Glutamatergic neuron (in vitro differentiated cells): ENCODE measurements around the gene ARMC5. TPM values are rescaled to one million over a fixed set of nuclear protein-coding genes. Genes with fewer than 3 reads are reported as not detected.

ENCODE experiments used
- DNase-seq: peaks from one replicate; pipeline ENCODE4 v3.0.0; 2022
- H3K27ac Mint-ChIP-seq: one replicate; pipeline ENCODE4 v1.8.0; 2020; ENCODE audit warnings: mild to moderate bottlenecking, mixed read lengths, inconsistent platforms; ENCODE audit not compliant: unreplicated experiment
- H3K27me3 Mint-ChIP-seq: one replicate; pipeline ENCODE4 v1.8.0; 2020; ENCODE audit warnings: mild to moderate bottlenecking, moderate library complexity, mixed read lengths, inconsistent platforms; ENCODE audit not compliant: unreplicated experiment
- H3K36me3 Mint-ChIP-seq: one replicate; pipeline ENCODE4 v1.8.0; 2020; ENCODE audit warnings: mild to moderate bottlenecking, mixed read lengths, inconsistent platforms; ENCODE audit not compliant: unreplicated experiment
- H3K4me1 Mint-ChIP-seq: one replicate; pipeline ENCODE4 v1.8.0; 2020; ENCODE audit warnings: mild to moderate bottlenecking, low read depth, mixed read lengths, inconsistent platforms; ENCODE audit not compliant: unreplicated experiment
- H3K4me3 Mint-ChIP-seq: one replicate; pipeline ENCODE4 v1.8.0; 2020; ENCODE audit warnings: mild to moderate bottlenecking, mixed read lengths, inconsistent platforms; ENCODE audit not compliant: unreplicated experiment
- H3K9me3 Mint-ChIP-seq: one replicate; pipeline ENCODE4 v1.8.0; 2020; ENCODE audit warnings: mild to moderate bottlenecking, moderate library complexity, mixed read lengths, inconsistent platforms; ENCODE audit not compliant: unreplicated experiment
- CTCF ChIP-seq: fragments of 200-600 bp; sonication (generic); IDR thresholded peaks from one replicate; pipeline ENCODE4 v1.5.0; 2021; ENCODE audit not compliant: partially characterized antibody, unreplicated experiment
- total RNA-seq: library from RNA; stranded (reverse); fragmentation: NEBNext Ultra II Directional; extraction: Animal tissue kit (Norgen Biotek cat#: 25700); gene quantifications from one replicate; pipeline ENCODE4 v1.2.1, GENCODE V29; 2021; ENCODE audit not compliant: unreplicated experiment

The ARMC5 gene
- total RNA-seq, 1 donor from 2014 or later = 15.8 TPM

GRCh38 chr16:31487720-31488467, 28.6 kb downstream of the ARMC5 start:
- peak overlapping the region; percentile 86 for H3K4me3 Mint-ChIP-seq
- H3K27me3 Mint-ChIP-seq = peaks cover 35% of the 10 kb centered on the region
- no peak overlapping the region for H3K27ac Mint-ChIP-seq
- peak; percentile 58 for DNase-seq
- peaks cover 15% of the 10 kb centered on the region for H3K36me3 Mint-ChIP-seq
- peaks cover 12% of the 10 kb centered on the region for H3K9me3 Mint-ChIP-seq
- no peak for TF ChIP-seq CTCF
- H3K4me1 Mint-ChIP-seq = no peaks in the 10 kb centered on the region

GRCh38 chr16:31488468-31489297, 29.4 kb downstream of the ARMC5 start:
- peaks cover 12% of the 10 kb centered on the region for H3K9me3 Mint-ChIP-seq
- H3K36me3 Mint-ChIP-seq = peaks cover 19% of the 10 kb centered on the region
- H3K4me3 Mint-ChIP-seq = no peak overlapping the region
- H3K27ac Mint-ChIP-seq = no peak overlapping the region
- no peaks in the 10 kb centered on the region for H3K4me1 Mint-ChIP-seq
- TF ChIP-seq CTCF = no peak
- DNase-seq = peak; percentile 29
- H3K27me3 Mint-ChIP-seq = peaks cover 32% of the 10 kb centered on the region

GRCh38 chr16:31489298-31489564, 29.9 kb downstream of the ARMC5 start:
- no peak overlapping the region for H3K4me3 Mint-ChIP-seq
- H3K27ac Mint-ChIP-seq = no peak overlapping the region
- H3K9me3 Mint-ChIP-seq = peaks cover 12% of the 10 kb centered on the region
- peaks cover 19% of the 10 kb centered on the region for H3K36me3 Mint-ChIP-seq
- H3K4me1 Mint-ChIP-seq = no peaks in the 10 kb centered on the region
- no peak for DNase-seq
- H3K27me3 Mint-ChIP-seq = peaks cover 30% of the 10 kb centered on the region
- TF ChIP-seq CTCF = no peak

- H3K4me1 Mint-ChIP-seq = no peaks in the 10 kb centered on the region
- H3K36me3 Mint-ChIP-seq = peaks cover 19% of the 10 kb centered on the region
- no peak overlapping the region for H3K4me3 Mint-ChIP-seq
- peaks cover 30% of the 10 kb centered on the region for H3K27me3 Mint-ChIP-seq
- peaks cover 12% of the 10 kb centered on the region for H3K9me3 Mint-ChIP-seq
- TF ChIP-seq CTCF = no peak
- DNase-seq = no peak
- peak overlapping the region; percentile 33 for H3K27ac Mint-ChIP-seq
These were observed 30.6 kb downstream of the ARMC5 start for GRCh38 chr16:31489616-31490584.
